ENCODE data around the gene SECISBP2. TPM values are rescaled to one million over a fixed set of nuclear protein-coding genes. Genes with fewer than 3 reads are reported as not detected.

Gene SECISBP2
- total RNA-seq, 1 experiment from 2014 or later, result 15.7 TPM

DNA sequence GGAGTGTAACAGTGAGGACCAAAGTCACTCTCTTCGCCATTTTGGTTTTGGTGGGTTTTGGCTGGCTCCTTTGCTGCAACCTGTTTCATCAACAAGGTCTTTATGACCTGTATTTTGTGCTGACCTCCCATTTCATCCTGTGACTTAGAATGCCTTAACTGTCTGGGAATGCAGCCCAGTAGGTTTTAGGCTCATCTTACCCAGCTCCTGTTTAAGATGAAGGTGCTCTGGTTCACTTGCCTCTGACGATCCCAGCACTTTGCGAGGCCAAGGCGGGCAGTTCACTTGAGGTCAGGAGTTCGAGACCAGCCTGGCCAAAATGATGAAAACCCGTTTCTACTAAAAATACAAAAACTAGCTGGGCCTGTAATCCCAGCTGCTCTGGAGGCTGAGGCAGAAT is 9.1 kb upstream of the SECISBP2 start:
- no peak overlapping the region for H3K27ac ChIP-seq (ENCODE audit: low read length)
- peaks cover 42% of the 10 kb centered on the region for H3K79me2 ChIP-seq (ENCODE audit: low read length)
- POLR2A ChIA-PET (ENCODE audit: unreplicated experiment), result no interaction called here
- DNase-seq, result no peak
- no peak overlapping the region for H3K9ac ChIP-seq (ENCODE audit: low read length)
- H3K4me1 ChIP-seq (ENCODE audit: insufficient read depth, low read length), result peaks cover 18% of the 10 kb centered on the region
- peaks cover 26% of the 10 kb centered on the region for H4K20me1 ChIP-seq (ENCODE audit: low read length)
- H3F3A ChIP-seq (ENCODE audit: low read length, unreplicated experiment), result no peaks in the 10 kb centered on the region
- no peak overlapping the region for H2AFZ ChIP-seq (ENCODE audit: low read length)
- H3K27me3 ChIP-seq (ENCODE audit: low read length), result no peaks in the 10 kb centered on the region
- H3K9me3 ChIP-seq (ENCODE audit: low read length), result no peaks in the 10 kb centered on the region
- no peak overlapping the region for H3K4me3 ChIP-seq (ENCODE audit: low read length)
- CTCF ChIA-PET, result no interaction called here
- no peak for ATAC-seq
- no peak overlapping the region for H3K4me2 ChIP-seq (ENCODE audit: low read length)
- TF ChIP-seq EZH2 (IDR thresholded peaks at IDR 0.05; ENCODE audit: low read length, unreplicated experiment), result no peak
- no peak for TF ChIP-seq EZH2phosphoT487 (IDR thresholded peaks at IDR 0.05; ENCODE audit: borderline replicate concordance, low read length)
- TF ChIP-seq, protein P1, sequence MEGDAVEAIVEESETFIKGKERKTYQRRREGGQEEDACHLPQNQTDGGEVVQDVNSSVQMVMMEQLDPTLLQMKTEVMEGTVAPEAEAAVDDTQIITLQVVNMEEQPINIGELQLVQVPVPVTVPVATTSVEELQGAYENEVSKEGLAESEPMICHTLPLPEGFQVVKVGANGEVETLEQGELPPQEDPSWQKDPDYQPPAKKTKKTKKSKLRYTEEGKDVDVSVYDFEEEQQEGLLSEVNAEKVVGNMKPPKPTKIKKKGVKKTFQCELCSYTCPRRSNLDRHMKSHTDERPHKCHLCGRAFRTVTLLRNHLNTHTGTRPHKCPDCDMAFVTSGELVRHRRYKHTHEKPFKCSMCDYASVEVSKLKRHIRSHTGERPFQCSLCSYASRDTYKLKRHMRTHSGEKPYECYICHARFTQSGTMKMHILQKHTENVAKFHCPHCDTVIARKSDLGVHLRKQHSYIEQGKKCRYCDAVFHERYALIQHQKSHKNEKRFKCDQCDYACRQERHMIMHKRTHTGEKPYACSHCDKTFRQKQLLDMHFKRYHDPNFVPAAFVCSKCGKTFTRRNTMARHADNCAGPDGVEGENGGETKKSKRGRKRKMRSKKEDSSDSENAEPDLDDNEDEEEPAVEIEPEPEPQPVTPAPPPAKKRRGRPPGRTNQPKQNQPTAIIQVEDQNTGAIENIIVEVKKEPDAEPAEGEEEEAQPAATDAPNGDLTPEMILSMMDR (conservative IDR thresholded peaks at IDR 0.05; ENCODE audit: low read depth, low read length), result no peak
- H3K9me2 ChIP-seq (replicated peaks; ENCODE audit: low read length), result no peaks in the 10 kb centered on the region
- 0 out of 2 replicates have a peak, but pooled peaks cover 10% of the 10 kb centered on the region for H3K36me3 ChIP-seq (ENCODE audit: low read depth, low read length)
- intact Hi-C loops (cut with micrococcal nuclease), result no loop called here
- no TSS peak for BruUV-seq (replicated peaks)

DNA sequence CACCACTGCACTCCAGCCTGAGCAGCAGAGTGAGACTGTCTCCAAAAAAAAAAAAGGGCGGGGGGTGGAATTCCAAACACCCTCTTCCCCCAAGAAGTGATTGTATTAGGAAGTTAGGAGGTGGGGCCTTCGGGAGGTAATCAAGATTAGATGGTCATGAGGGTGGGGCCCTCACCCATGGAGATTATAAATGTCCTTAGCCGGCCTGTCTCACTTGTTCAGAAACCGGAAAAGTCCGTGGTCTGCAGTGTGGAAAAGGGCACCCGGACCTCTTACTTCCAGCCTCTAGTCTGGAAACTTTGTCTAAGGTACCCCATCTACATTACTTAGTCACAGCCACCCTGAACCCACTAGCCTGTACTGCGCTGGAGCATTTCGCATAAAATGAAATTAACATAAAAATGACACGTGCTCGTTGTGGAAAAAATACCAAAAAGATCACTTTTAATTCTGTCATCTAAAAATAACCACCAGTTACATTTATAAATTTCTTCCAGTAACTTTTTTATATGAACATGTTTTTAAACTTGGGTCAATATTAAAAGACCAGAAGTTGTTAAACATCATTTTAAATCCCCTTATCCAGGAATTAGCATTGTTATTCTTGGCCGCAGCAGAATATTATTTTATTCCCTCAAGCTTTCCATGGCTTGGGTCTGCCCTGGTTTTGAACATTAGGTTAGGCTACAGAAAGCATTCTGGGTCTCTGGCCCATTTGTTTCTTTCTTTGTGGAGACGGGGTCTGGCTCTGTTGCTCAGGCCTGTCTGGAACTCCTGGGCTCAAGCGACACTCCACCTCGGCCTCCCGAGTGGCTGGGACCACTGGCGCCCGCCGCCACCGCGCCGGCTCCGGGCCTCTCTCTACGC is 8.5 kb upstream of the SECISBP2 start:
- H3K36me3 ChIP-seq (ENCODE audit: low read depth, low read length), result peaks cover 15% of the 10 kb centered on the region; the same call in 1 of the 2 replicates
- H3K4me1 ChIP-seq (ENCODE audit: insufficient read depth, low read length), result peaks cover 24% of the 10 kb centered on the region
- no peaks in the 10 kb centered on the region for H3K9me2 ChIP-seq (replicated peaks; ENCODE audit: low read length)
- peak overlapping the region; percentile 65 for H2AFZ ChIP-seq (ENCODE audit: low read length)
- H3K27ac ChIP-seq (ENCODE audit: low read length), result peak overlapping the region; percentile 87
- H3K9ac ChIP-seq (ENCODE audit: low read length), result peak overlapping the region; percentile 99
- ChIA-PET CTCF (no interaction called here), POLR2A (ENCODE audit: unreplicated experiment) (no interaction called here)
- no peaks in the 10 kb centered on the region for H3K9me3 ChIP-seq (ENCODE audit: low read length)
- H3K4me2 ChIP-seq (ENCODE audit: low read length), result peak overlapping the region; percentile 79
- TSS peak; percentile 84 for BruUV-seq (replicated peaks)
- H3F3A ChIP-seq (ENCODE audit: low read length, unreplicated experiment), result no peaks in the 10 kb centered on the region
- peak overlapping the region; percentile 79 for H3K4me3 ChIP-seq (ENCODE audit: low read length)
- H4K20me1 ChIP-seq (ENCODE audit: low read length), result peaks cover 33% of the 10 kb centered on the region
- DNase-seq (no peak), ATAC-seq (no peak; the same call in 1 of the 2 replicates)
- H3K27me3 ChIP-seq (ENCODE audit: low read length), result no peaks in the 10 kb centered on the region
- TF ChIP-seq EZH2phosphoT487 (IDR thresholded peaks at IDR 0.05; ENCODE audit: borderline replicate concordance, low read length) (no peak), EZH2 (IDR thresholded peaks at IDR 0.05; ENCODE audit: low read length, unreplicated experiment) (no peak)
- TF ChIP-seq, protein P1 (conservative IDR thresholded peaks at IDR 0.05; ENCODE audit: low read depth, low read length), result no peak
- H3K79me2 ChIP-seq (ENCODE audit: low read length), result peaks cover 49% of the 10 kb centered on the region
- intact Hi-C loops (cut with micrococcal nuclease), result loop anchor here (10.0 kb wide), 1 partner anchor 775 kb away; the partner anchor contains the start of gene NXNL2

All from PC-3 (cell line).